Measurements from ENCODE around the gene EIF4G3. TPM values are rescaled to one million over a fixed set of nuclear protein-coding genes. Genes with fewer than 3 reads are reported as not detected.

EIF4G3 gene
- total and polyA plus RNA-seq, 10 of the 15 experiments (the other 5 are each of a cell fraction or from before 2014, with no cell fraction given): 7.4 to 45.1 (median 29.1) TPM

DNA sequence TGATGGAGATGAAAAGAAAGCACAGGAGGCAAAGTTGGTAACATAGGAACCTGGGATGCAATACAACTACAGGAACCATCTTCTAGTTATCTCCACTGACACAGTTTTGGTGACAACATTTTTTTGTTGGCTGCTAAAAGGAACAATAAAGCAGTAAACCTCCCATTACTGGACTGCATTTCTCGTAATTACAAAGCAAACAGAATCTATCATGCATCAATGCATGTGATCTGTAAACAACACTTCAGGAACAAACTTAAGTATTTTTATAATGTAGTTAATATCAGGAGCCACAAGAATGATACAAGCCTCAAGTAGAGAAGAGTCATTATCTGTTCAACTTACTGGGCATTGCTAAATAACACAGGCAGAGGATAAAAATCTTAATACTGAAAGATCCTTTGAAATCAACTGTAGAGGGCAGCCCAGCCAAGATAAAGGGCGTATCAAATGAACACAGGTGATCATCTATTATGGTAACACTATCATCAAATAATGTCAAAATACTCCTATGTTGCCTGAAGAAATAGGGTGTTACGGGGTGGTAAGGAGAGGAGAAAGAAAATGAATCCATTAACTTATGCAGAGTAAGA is 193.3 kb downstream of the EIF4G3 start:
- Histone ChIP-seq H3K9ac (ENCODE audit: control insufficient read depth, insufficient read depth, low read length) (no peak overlapping the region), H3K27me3 (replicated peaks in 1 of 2; ENCODE audit: control insufficient read depth in 2 of 2, insufficient read depth in 2 of 2, low read length in 1 of 2) (no peaks in the 10 kb centered on the region), H3K36me3 (ENCODE audit: control insufficient read depth in 2 of 2, insufficient read depth in 2 of 2, low read length in 1 of 2) (no peaks in the 10 kb centered on the region), H4K20me1 (ENCODE audit: control insufficient read depth, insufficient read depth) (no peaks in the 10 kb centered on the region), H3K4me1 (ENCODE audit: control insufficient read depth, insufficient read depth, low read length) (no peaks in the 10 kb centered on the region), H3K4me2 (ENCODE audit: control insufficient read depth, insufficient read depth) (no peak overlapping the region), H3K27ac (ENCODE audit: control insufficient read depth, insufficient read depth) (no peak overlapping the region), H3K9me3 (replicated peaks; ENCODE audit: control insufficient read depth, insufficient read depth, low read length) (no peaks in the 10 kb centered on the region), H3K79me2 (ENCODE audit: control insufficient read depth, insufficient read depth, low read length) (no peaks in the 10 kb centered on the region), H2AFZ (ENCODE audit: control insufficient read depth, low read depth, low read length) (no peak overlapping the region), H3K4me3 (no peak overlapping the region)
- no peak for FAIRE-seq
- BruUV-seq (replicated peaks): no TSS peak
- ChIA-PET CTCF (interaction anchor here (0.8 to 8.9 kb wide), 7 partner anchors 8 to 287 kb away, joined by 3 to 98 read pairs (median 5); no protein-coding TSS in a partner anchor), RAD21 (ENCODE audit: unreplicated experiment) (interaction anchor here (1.2 to 2.1 kb wide), 5 partner anchors 8 to 212 kb away, joined by 3 to 45 read pairs (median 5); no protein-coding TSS in a partner anchor), SMC1A (ENCODE audit: uncharacterized antibody, unreplicated experiment) (interaction anchor here (0.8 to 3.8 kb wide), 10 partner anchors 9 to 212 kb away, joined by 3 to 43 read pairs (median 4); no protein-coding TSS in a partner anchor), POLR2A (no interaction called here)
- intact Hi-C loops (cut with micrococcal nuclease; ENCODE audit: unreplicated experiment): loop anchor here (1.0 to 10.0 kb wide), 2 partner anchors 212 to 289 kb away; no protein-coding TSS in a partner anchor
- ATAC-seq: no peak
- in situ Hi-C loops (cut with MboI): loop anchor here (10.0 kb wide), 1 partner anchor 211 kb away; no protein-coding TSS in a partner anchor
- 100% methylated on average over 3 of the region's 3 CpGs for WGBS (ENCODE audit: insufficient coverage, insufficient replicate concordance, low lambda C conversion rate, missing lambda C conversion rate)
- DNase-seq (ENCODE audit: low read depth, low spot score): no peak
- TF ChIP-seq SIX5 (IDR thresholded peaks at IDR 0.05; ENCODE audit: low read depth, low read length, severe bottlenecking) (no peak), SMC3 (IDR thresholded peaks at IDR 0.05; ENCODE audit: borderline replicate concordance, low read length) (no peak; the same call in 1 of the 2 replicates), CTCF (IDR thresholded peaks at IDR 0.05 in 2 of 3, conservative IDR thresholded peaks at IDR 0.05 in 1 of 3; ENCODE audit: control insufficient read depth in 2 of 3, extremely low read depth in 1 of 3, insufficient read depth in 1 of 3, low read depth in 3 of 3, low read length in 3 of 3) (peak in 1 of 3 experiments; percentile 46; a peak in 2 of 6 replicates), BCL11A (IDR thresholded peaks at IDR 0.05; ENCODE audit: low read depth, low read length) (no peak), ZNF592 (IDR thresholded peaks at IDR 0.05) (no peak), YY1 (IDR thresholded peaks at IDR 0.05; ENCODE audit: low read depth, low read length) (no peak), RAD21 (IDR thresholded peaks at IDR 0.05; ENCODE audit: insufficient read depth, low read depth, low read length) (peak; percentile 44; the same call in 1 of the 2 replicates), ZNF622 (IDR thresholded peaks at IDR 0.05) (no peak), RAD51 (IDR thresholded peaks at IDR 0.05) (no peak), MYC (IDR thresholded peaks at IDR 0.05; ENCODE audit: insufficient read depth, insufficient read length, insufficient replicate concordance, low read length, severe bottlenecking) (no peak)
- TF ChIP-seq, protein P1, sequence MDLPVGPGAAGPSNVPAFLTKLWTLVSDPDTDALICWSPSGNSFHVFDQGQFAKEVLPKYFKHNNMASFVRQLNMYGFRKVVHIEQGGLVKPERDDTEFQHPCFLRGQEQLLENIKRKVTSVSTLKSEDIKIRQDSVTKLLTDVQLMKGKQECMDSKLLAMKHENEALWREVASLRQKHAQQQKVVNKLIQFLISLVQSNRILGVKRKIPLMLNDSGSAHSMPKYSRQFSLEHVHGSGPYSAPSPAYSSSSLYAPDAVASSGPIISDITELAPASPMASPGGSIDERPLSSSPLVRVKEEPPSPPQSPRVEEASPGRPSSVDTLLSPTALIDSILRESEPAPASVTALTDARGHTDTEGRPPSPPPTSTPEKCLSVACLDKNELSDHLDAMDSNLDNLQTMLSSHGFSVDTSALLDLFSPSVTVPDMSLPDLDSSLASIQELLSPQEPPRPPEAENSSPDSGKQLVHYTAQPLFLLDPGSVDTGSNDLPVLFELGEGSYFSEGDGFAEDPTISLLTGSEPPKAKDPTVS (IDR thresholded peaks at IDR 0.05; ENCODE audit: low read depth, low read length): no peak
- TF ChIP-seq, protein P2, sequence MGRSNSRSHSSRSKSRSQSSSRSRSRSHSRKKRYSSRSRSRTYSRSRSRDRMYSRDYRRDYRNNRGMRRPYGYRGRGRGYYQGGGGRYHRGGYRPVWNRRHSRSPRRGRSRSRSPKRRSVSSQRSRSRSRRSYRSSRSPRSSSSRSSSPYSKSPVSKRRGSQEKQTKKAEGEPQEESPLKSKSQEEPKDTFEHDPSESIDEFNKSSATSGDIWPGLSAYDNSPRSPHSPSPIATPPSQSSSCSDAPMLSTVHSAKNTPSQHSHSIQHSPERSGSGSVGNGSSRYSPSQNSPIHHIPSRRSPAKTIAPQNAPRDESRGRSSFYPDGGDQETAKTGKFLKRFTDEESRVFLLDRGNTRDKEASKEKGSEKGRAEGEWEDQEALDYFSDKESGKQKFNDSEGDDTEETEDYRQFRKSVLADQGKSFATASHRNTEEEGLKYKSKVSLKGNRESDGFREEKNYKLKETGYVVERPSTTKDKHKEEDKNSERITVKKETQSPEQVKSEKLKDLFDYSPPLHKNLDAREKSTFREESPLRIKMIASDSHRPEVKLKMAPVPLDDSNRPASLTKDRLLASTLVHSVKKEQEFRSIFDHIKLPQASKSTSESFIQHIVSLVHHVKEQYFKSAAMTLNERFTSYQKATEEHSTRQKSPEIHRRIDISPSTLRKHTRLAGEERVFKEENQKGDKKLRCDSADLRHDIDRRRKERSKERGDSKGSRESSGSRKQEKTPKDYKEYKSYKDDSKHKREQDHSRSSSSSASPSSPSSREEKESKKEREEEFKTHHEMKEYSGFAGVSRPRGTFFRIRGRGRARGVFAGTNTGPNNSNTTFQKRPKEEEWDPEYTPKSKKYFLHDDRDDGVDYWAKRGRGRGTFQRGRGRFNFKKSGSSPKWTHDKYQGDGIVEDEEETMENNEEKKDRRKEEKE (IDR thresholded peaks at IDR 0.05): no peak

Measured in GM12878 (cell line).